PC-3 (cell line): Measurements from ENCODE around the gene YWHAH. TPM values are rescaled to one million over a fixed set of nuclear protein-coding genes. Genes with fewer than 3 reads are reported as not detected.

Experiments
- ATAC-seq: fragments of 200-7000 bp; cut with Tn5 transposase; 2 replicates; pipeline ENCODE4 v1.9.1; 2020; ENCODE audit warnings: mild to moderate bottlenecking, moderate library complexity
- BruUV-seq: library from RNA; stranded (reverse); fragments of 400-500 nt; replicated peaks from 2 replicates; lab custom pipeline; 2021; lab: Mats Ljungman, UMichigan
- CTCF ChIA-PET: fragments of 300-600 bp; sonication (Branson Sonifier 250); formaldehyde crosslinking; loops from one replicate; lab custom pipeline; 2022; ENCODE audit warnings: antibody characterized with exemption; lab: Charles Lee
- POLR2A ChIA-PET: fragments of 300-600 bp; sonication (Branson Sonifier 250); formaldehyde crosslinking; loops from one replicate; lab custom pipeline; 2022; ENCODE audit warnings: antibody characterized with exemption; ENCODE audit not compliant: unreplicated experiment; lab: Charles Lee
- DNase-seq: peaks from one replicate; pipeline ENCODE4 v3.0.0-alpha.2; 2015
- H2AFZ ChIP-seq: fragments of 300-600 bp; sonication (generic); 2 replicates; pipeline ENCODE4 v1.6.0; 2016; ENCODE audit warnings: antibody characterized with exemption, low read length
- H3F3A ChIP-seq: fragments of 300-600 bp; sonication (generic); one replicate; pipeline ENCODE4 v1.6.0; 2017; ENCODE audit warnings: antibody characterized with exemption, low read length, control low read depth, mild to moderate bottlenecking; ENCODE audit not compliant: unreplicated experiment
- H3K27ac ChIP-seq: fragments of 300-600 bp; sonication (generic); 2 replicates; pipeline ENCODE4 v1.5.1; 2016; ENCODE audit warnings: mild to moderate bottlenecking, low read length
- H3K27me3 ChIP-seq: fragments of 300-600 bp; sonication (generic); 2 replicates; pipeline ENCODE4 v1.6.1; 2016; ENCODE audit warnings: low read length, mixed read lengths
- H3K36me3 ChIP-seq: fragments of 300-600 bp; sonication (generic); 2 replicates; pipeline ENCODE4 v1.6.1; 2016; ENCODE audit warnings: low read depth, mixed run types, low read length, mixed read lengths
- H3K4me1 ChIP-seq: fragments of 300-600 bp; sonication (generic); 2 replicates; pipeline ENCODE4 v1.5.1; 2016; ENCODE audit warnings: low read length; ENCODE audit not compliant: insufficient read depth
- H3K4me2 ChIP-seq: fragments of 300-600 bp; sonication (generic); 2 replicates; pipeline ENCODE4 v1.6.0; 2016; ENCODE audit warnings: low read length
- H3K4me3 ChIP-seq: fragments of 300-600 bp; sonication (generic); 2 replicates; pipeline ENCODE4 v1.5.1; 2016; ENCODE audit warnings: mild to moderate bottlenecking, low read length, mixed read lengths
- H3K79me2 ChIP-seq: fragments of 300-600 bp; sonication (generic); 2 replicates; pipeline ENCODE4 v1.6.1; 2017; ENCODE audit warnings: low read length, mixed read lengths
- H3K9ac ChIP-seq: fragments of 300-600 bp; sonication (generic); 2 replicates; pipeline ENCODE4 v1.6.0; 2016; ENCODE audit warnings: mild to moderate bottlenecking, low read length
- H3K9me2 ChIP-seq: fragments of 300-600 bp; sonication (generic); replicated peaks from 2 replicates; pipeline ENCODE4 v1.6.1; 2016; ENCODE audit warnings: mixed run types, low read length, mixed read lengths
- H3K9me3 ChIP-seq: fragments of 300-600 bp; sonication (generic); 2 replicates; pipeline ENCODE4 v1.6.1; 2016; ENCODE audit warnings: low read length, mixed read lengths
- H4K20me1 ChIP-seq: fragments of 300-600 bp; sonication (generic); 2 replicates; pipeline ENCODE4 v1.6.1; 2016; ENCODE audit warnings: low read length, mixed read lengths
- CTCF ChIP-seq: fragments of 300-600 bp; sonication (generic); conservative IDR thresholded peaks from 2 replicates; pipeline ENCODE4 v1.5.1; 2017; ENCODE audit warnings: antibody characterized with exemption, low read depth, mild to moderate bottlenecking, low read length
- EZH2 ChIP-seq: fragments of 300-600 bp; sonication (generic); IDR thresholded peaks from one replicate; pipeline ENCODE4 v1.6.1; 2017; ENCODE audit warnings: antibody characterized with exemption, mild to moderate bottlenecking, low read length; ENCODE audit not compliant: unreplicated experiment
- EZH2phosphoT487 ChIP-seq: fragments of 300-600 bp; sonication (generic); IDR thresholded peaks from 2 replicates; pipeline ENCODE4 v1.6.1; 2018; ENCODE audit warnings: mild to moderate bottlenecking, antibody characterized with exemption, low read length, borderline replicate concordance
- intact Hi-C: fragments of 100-400 bp; cut with micrococcal nuclease; formaldehyde crosslinking; loops from 2 replicates; pipeline ENCODE4 v1.9.0; 2023
- total RNA-seq: library from RNA; depleted of rRNA; stranded (reverse); fragments of >200 nt; gene quantifications from 2 replicates; pipeline ENCODE4 v1.2.3, GENCODE V29; 2014

The YWHAH gene
- total RNA-seq, 1 experiment from 2014 or later: 75.0 TPM

GRCh38 chr22:31906086-31906485 is 38.2 kb upstream of the YWHAH start:
- no peak overlapping the region for H3K4me3 ChIP-seq
- no peaks in the 10 kb centered on the region for H3K9me2 ChIP-seq
- ChIA-PET CTCF (no interaction called here), POLR2A (no interaction called here)
- DNase-seq (no peak), ATAC-seq (no peak)
- BruUV-seq: no TSS peak
- H3K4me2 ChIP-seq: no peak overlapping the region
- H3K4me1 ChIP-seq: no peaks in the 10 kb centered on the region
- no peaks in the 10 kb centered on the region for H3K27me3 ChIP-seq
- no peaks in the 10 kb centered on the region for H3K36me3 ChIP-seq
- H3F3A ChIP-seq: no peaks in the 10 kb centered on the region
- H2AFZ ChIP-seq: no peak overlapping the region
- H4K20me1 ChIP-seq: no peaks in the 10 kb centered on the region
- no peaks in the 10 kb centered on the region for H3K9me3 ChIP-seq
- TF ChIP-seq EZH2: no peak
- TF ChIP-seq EZH2phosphoT487: no peak
- no peak for TF ChIP-seq CTCF
- no peaks in the 10 kb centered on the region for H3K79me2 ChIP-seq
- intact Hi-C loops: no loop called here
- no peak overlapping the region for H3K9ac ChIP-seq
- H3K27ac ChIP-seq: no peak overlapping the region

GRCh38 chr22:31906569-31906968 is 37.8 kb upstream of the YWHAH start:
- no TSS peak for BruUV-seq
- Histone ChIP-seq H3K4me2 (no peak overlapping the region), H3K9ac (no peak overlapping the region), H3K27ac (no peak overlapping the region), H3K4me3 (no peak overlapping the region), H3K27me3 (no peaks in the 10 kb centered on the region), H3K9me3 (no peaks in the 10 kb centered on the region), H4K20me1 (no peaks in the 10 kb centered on the region), H2AFZ (no peak overlapping the region), H3K9me2 (no peaks in the 10 kb centered on the region), H3F3A (no peaks in the 10 kb centered on the region), H3K36me3 (no peaks in the 10 kb centered on the region), H3K79me2 (no peaks in the 10 kb centered on the region), H3K4me1 (no peaks in the 10 kb centered on the region)
- ChIA-PET CTCF (no interaction called here), POLR2A (no interaction called here)
- intact Hi-C loops: no loop called here
- ATAC-seq: no peak
- no peak for TF ChIP-seq EZH2phosphoT487
- TF ChIP-seq CTCF: no peak
- no peak for TF ChIP-seq EZH2
- no peak for DNase-seq

- no peaks in the 10 kb centered on the region for H3K4me1 ChIP-seq
- H3F3A ChIP-seq: no peaks in the 10 kb centered on the region
- no peak overlapping the region for H2AFZ ChIP-seq
- ATAC-seq (no peak), DNase-seq (no peak)
- no TSS peak for BruUV-seq
- no peak overlapping the region for H3K27ac ChIP-seq
- H3K9ac ChIP-seq: no peak overlapping the region
- ChIA-PET CTCF (no interaction called here), POLR2A (no interaction called here)
- no peak overlapping the region for H3K4me2 ChIP-seq
- intact Hi-C loops: no loop called here
- no peaks in the 10 kb centered on the region for H3K36me3 ChIP-seq
- TF ChIP-seq CTCF (no peak), EZH2 (no peak), EZH2phosphoT487 (no peak)
- no peaks in the 10 kb centered on the region for H3K79me2 ChIP-seq
- H3K9me2 ChIP-seq: no peaks in the 10 kb centered on the region
- H3K27me3 ChIP-seq: no peaks in the 10 kb centered on the region
- H3K4me3 ChIP-seq: no peak overlapping the region
- H3K9me3 ChIP-seq: no peaks in the 10 kb centered on the region
- no peaks in the 10 kb centered on the region for H4K20me1 ChIP-seq
Measured at GRCh38 chr22:31909977-31910376, 34.4 kb upstream of the YWHAH start.
